Lung (tissue), 12 donors: Measurements from ENCODE around the gene MAJIN. TPM values are rescaled to one million over a fixed set of nuclear protein-coding genes. Genes with fewer than 3 reads are reported as not detected.
"Not testable (repeated sequence)": the region's sequence is repeated elsewhere in the genome, so short reads cannot be mapped to it uniquely, and the experiment has no call there.

Experiments
- ATAC-seq: fragments of 200-7000 bp; cut with Tn5 transposase; one replicate; pipeline ENCODE4 v1.9.1; 2020; ENCODE audit warnings: moderate number of reproducible peaks; ENCODE audit not compliant: insufficient read depth, low FRiP score
- DNase-seq, 3 donors: peaks; one replicate each; pipeline ENCODE4 v3.0.0-alpha.2; 2013 to 2017
- H3K27ac ChIP-seq, 2 donors: one replicate each; pipeline ENCODE4 v1.5.1; 2013; ENCODE audit warnings: mild to moderate bottlenecking in 2 of 2, moderate library complexity in 2 of 2, control low read depth in 1 of 2, inconsistent platforms in 1 of 2, low read depth in 1 of 2, low read length in 1 of 2
- H3K27me3 ChIP-seq, 3 donors: one replicate each; pipeline ENCODE4 v1.5.1; 2013; ENCODE audit warnings: low read length in 2 of 3; ENCODE audit not compliant: control insufficient read depth in 3 of 3, insufficient read depth in 3 of 3
- H3K36me3 ChIP-seq, 4 donors: one replicate each; pipeline ENCODE4 v1.5.1; 2013; ENCODE audit warnings: low read length in 4 of 4, mild to moderate bottlenecking in 1 of 4, moderate library complexity in 1 of 4; ENCODE audit not compliant: control insufficient read depth in 4 of 4, insufficient read depth in 4 of 4
- H3K4me1 ChIP-seq, 5 donors: one replicate each; pipeline ENCODE4 v1.5.1; 2013; ENCODE audit warnings: low read length in 5 of 5, mild to moderate bottlenecking in 2 of 5, moderate library complexity in 1 of 5; ENCODE audit not compliant: control insufficient read depth in 5 of 5, insufficient read depth in 5 of 5
- H3K4me3 ChIP-seq: one replicate; pipeline ENCODE4 v1.5.1; 2013; ENCODE audit warnings: mild to moderate bottlenecking, control low read depth, moderate library complexity
- H3K9ac ChIP-seq, 2 donors: one replicate each; pipeline ENCODE4 v1.5.1; 2013; ENCODE audit warnings: low read length in 2 of 2, control low read depth in 1 of 2; ENCODE audit not compliant: insufficient read depth in 1 of 2
- H3K9me3 ChIP-seq, 4 donors: one replicate each; pipeline ENCODE4 v1.5.1; 2013; ENCODE audit warnings: low read length in 3 of 4, mild to moderate bottlenecking in 1 of 4, moderate library complexity in 1 of 4; ENCODE audit not compliant: control insufficient read depth in 4 of 4, insufficient read depth in 3 of 4
- WGBS, 2 donors: extraction: QIAGEN DNeasy Blood & Tissue Kit; methylation state at CpG; one replicate each; pipeline ENCODE4 v1.1.7; 2013; 5-methylcytosine and 5-hydroxymethylcytosine counted together
- polyA plus RNA-seq, 2 donors: library from polyadenylated mRNA; stranded (reverse); fragments of 200-250 nt; gene quantifications; one replicate each; pipeline ENCODE4 v1.2.1, GENCODE V29; 2013
- total RNA-seq, 2 donors: library from RNA; depleted of rRNA in 1 of 2; stranded (reverse); fragments of >200 nt in 1 of 2; gene quantifications; one replicate each; pipeline ENCODE4 v1.2.1, GENCODE V29; 2014 to 2021
- TF ChIP-seq, protein P1 (sequence below): IDR thresholded peaks from 2 replicates; pipeline ENCODE4 v1.5.1; 2012; ENCODE audit warnings: mild to moderate bottlenecking; ENCODE audit errors: control extremely low read depth, extremely low read depth
- donor health status: control.
- donor health status: control.
- donor health status: Bipolar disorder and iron deficiency.
- donor health status: healthy.
- donor health status: DM: yes; HTN: yes; CAD: no.

MAJIN gene
- total and polyA plus RNA-seq, 4 donors: 0.24 to 0.55 (median 0.39) TPM; not detected in 1

DNA sequence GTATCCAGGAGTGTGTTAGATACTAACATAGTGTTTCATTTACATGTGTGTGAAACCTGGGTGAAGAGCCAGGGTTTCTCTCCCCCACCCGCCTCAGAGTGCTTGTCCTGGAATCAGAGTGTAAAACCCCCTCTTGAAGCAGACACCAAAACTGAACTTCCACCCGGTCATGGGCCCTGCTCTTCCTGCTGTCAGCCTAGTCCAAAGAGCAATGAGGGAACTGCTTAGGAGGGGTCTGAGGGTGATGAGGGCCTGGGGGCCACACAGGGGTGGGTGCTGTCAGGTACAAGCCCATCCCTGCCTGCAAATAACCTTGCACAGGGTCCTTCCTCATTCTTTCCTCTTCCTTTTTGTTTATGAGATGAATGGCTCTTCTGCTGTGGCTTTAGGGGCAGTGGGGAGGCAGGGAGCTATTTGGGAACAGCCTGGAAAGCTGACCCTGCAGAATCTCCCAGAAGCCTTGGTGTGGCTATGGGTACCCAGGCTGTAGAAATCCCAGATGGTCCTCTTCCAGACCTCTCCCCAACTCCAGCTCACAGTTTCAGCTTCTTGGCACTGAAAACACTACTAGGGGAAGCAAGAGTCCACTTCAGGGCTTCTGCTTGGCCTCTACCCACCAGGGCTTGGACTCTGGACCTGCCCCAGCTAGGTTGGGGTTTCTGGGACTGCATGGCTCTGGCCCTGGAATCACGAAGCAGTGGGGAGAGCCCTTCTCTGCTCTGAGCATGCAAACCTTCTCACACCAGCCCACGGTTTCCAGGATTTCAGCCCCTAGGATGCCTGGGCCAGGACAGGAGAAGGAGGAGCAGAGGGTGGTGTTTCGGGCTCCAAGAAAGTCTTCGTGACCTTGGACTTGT, 16.3 kb upstream of the MAJIN start:
- no peaks in the 10 kb centered on the region for H3K27me3 ChIP-seq
- DNase-seq (no peak), ATAC-seq (no peak)
- no peaks in the 10 kb centered on the region for H3K36me3 ChIP-seq
- H3K9me3 ChIP-seq: no peaks in the 10 kb centered on the region
- H3K4me3 ChIP-seq: no peak overlapping the region
- H3K9ac ChIP-seq: no peak overlapping the region
- 86 to 94% methylated on average over 6 of the region's 6 CpGs for WGBS, 2 donors
- H3K27ac ChIP-seq: no peak overlapping the region
- TF ChIP-seq, protein P1, sequence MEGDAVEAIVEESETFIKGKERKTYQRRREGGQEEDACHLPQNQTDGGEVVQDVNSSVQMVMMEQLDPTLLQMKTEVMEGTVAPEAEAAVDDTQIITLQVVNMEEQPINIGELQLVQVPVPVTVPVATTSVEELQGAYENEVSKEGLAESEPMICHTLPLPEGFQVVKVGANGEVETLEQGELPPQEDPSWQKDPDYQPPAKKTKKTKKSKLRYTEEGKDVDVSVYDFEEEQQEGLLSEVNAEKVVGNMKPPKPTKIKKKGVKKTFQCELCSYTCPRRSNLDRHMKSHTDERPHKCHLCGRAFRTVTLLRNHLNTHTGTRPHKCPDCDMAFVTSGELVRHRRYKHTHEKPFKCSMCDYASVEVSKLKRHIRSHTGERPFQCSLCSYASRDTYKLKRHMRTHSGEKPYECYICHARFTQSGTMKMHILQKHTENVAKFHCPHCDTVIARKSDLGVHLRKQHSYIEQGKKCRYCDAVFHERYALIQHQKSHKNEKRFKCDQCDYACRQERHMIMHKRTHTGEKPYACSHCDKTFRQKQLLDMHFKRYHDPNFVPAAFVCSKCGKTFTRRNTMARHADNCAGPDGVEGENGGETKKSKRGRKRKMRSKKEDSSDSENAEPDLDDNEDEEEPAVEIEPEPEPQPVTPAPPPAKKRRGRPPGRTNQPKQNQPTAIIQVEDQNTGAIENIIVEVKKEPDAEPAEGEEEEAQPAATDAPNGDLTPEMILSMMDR: no peak
- H3K4me1 ChIP-seq: peaks cover 0 to 13% (median 9%) of the 10 kb centered on the region in 5 donors

DNA sequence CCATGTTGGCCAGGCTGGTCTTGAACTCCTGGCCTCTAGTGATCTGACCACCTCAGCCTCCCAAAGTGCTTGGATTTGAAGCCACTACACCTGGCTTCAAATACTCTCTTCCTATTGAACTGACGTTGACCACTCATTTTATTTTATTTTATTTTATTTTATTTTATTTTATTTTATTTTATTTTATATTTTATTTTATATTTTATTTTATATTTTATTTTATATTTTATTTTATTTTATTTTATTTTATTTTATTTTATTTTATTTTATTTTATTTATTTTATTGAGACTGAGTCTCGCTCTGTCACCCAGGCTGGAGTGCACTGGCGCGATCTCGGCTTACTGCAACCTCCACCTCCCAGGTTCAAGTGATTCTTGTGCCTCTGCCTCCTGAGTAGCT, 11.4 kb upstream of the MAJIN start:
- not testable (repeated sequence) for ATAC-seq, H3K9me3 ChIP-seq

DNA sequence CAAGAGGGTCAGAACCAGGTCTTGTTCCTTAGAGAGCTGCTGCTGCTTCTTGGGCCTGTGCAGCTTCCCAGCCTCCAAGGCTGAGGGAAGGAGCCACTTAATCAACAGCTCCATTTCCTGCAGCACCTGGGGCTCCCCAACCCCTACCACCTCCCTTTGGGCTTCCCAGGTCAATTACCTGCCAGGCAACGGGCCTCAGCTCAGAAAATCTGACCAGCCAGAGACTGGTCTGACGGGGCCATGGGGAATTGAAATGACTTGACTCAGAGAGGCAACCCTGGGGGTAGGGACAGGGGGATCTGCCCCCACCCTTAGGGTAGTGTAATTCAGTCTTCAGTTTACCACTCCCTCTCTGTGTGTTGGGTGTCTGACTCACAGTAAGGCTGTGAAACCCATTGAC, 4.7 kb upstream of the MAJIN start:
- no peaks in the 10 kb centered on the region for H3K27me3 ChIP-seq
- ATAC-seq: no peak

More for the DNA sequence above, 11.4 kb upstream of the MAJIN start:
- not testable (repeated sequence) for H3K36me3 ChIP-seq, H3K9ac ChIP-seq, DNase-seq, H3K27ac ChIP-seq, H3K4me3 ChIP-seq, H3K27me3 ChIP-seq, H3K4me1 ChIP-seq
- WGBS, 2 donors: 78 to 87% methylated on average over 5 of the region's 5 CpGs

DNA sequence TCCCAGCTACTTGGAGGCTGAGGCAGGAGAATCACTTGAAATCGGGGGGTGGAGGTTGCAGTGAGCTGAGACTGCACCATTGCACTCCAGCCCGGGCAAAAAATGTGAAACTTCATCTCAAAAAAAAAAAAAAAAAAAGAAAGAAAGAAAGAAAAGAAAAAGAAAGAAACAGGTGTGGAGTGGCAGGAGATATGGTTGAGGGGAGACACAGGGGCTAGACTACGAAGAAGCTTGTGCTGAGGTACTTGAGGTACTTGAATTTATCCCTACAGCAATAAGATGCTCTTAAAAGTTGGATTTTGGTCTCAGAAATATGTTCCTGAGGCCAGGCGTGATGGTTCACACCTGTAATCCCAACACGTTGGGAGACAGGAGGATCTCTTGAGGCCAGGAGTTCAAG, 2.2 kb upstream of the MAJIN start:
- Histone ChIP-seq H3K27me3 (peaks cover 0 to 4% (median 2%) of the 10 kb centered on the region in 3 donors), H3K27ac (no peak overlapping the region), H3K9ac (no peak overlapping the region), H3K4me1 (peaks cover 0 to 5% (median 0%) of the 10 kb centered on the region in 5 donors), H3K4me3 (no peak overlapping the region), H3K36me3 (no peaks in the 10 kb centered on the region), H3K9me3 (no peaks in the 10 kb centered on the region)
- ATAC-seq: no peak
- TF ChIP-seq, protein P1: no peak
- WGBS, 2 donors: 85 to 86% methylated on average over 5 of the region's 5 CpGs
- DNase-seq: no peak

More for the DNA sequence above, 4.7 kb upstream of the MAJIN start:
- Histone ChIP-seq H3K27ac (no peak overlapping the region), H3K4me1 (peaks cover 0 to 3% (median 0%) of the 10 kb centered on the region in 5 donors), H3K9ac (no peak overlapping the region), H3K9me3 (no peaks in the 10 kb centered on the region), H3K4me3 (no peak overlapping the region), H3K36me3 (no peaks in the 10 kb centered on the region)
- WGBS, 2 donors: 78 to 82% methylated on average over 2 of the region's 2 CpGs
- TF ChIP-seq, protein P1: no peak
- DNase-seq: no peak
